ENCODE results near the gene DNAH11. TPM values are rescaled to one million over a fixed set of nuclear protein-coding genes. Genes with fewer than 3 reads are reported as not detected.
"Not testable (repeated sequence)": the region's sequence is repeated elsewhere in the genome, so short reads cannot be mapped to it uniquely, and the experiment has no call there.

DNAH11 gene
- total and polyA plus RNA-seq, 2 of the 4 experiments (the other 2 are of a cell fraction), result not detected

- Histone ChIP-seq H2BK20ac (ENCODE audit: low read depth, low read length) (no peak overlapping the region), H2BK120ac (ENCODE audit: low read depth, low read length) (no peak overlapping the region), H3K9me1 (ENCODE audit: insufficient read depth, low read length) (no peaks in the 10 kb centered on the region), H3K27me3 (ENCODE audit: control insufficient read depth, insufficient read depth, low read length) (no peaks in the 10 kb centered on the region), H2BK5ac (ENCODE audit: low read depth, low read length, poor library complexity, severe bottlenecking) (no peak overlapping the region), H3K18ac (ENCODE audit: low read depth, low read length) (no peak overlapping the region), H3K79me1 (ENCODE audit: low read depth in 1 of 2, low read length in 2 of 2) (no peaks in the 10 kb centered on the region), H3K4me1 (ENCODE audit: control insufficient read depth, insufficient read depth, low read length) (no peaks in the 10 kb centered on the region), H3K36me3 (ENCODE audit: control insufficient read depth, insufficient read depth, low read length) (no peaks in the 10 kb centered on the region), H3K4me3 (ENCODE audit: insufficient read depth, low read depth, low read length) (no peak overlapping the region), H3K56ac (ENCODE audit: extremely low read depth, insufficient read depth, low read length) (no peak overlapping the region), H3K14ac (replicated peaks; ENCODE audit: low read depth, low read length) (no peak overlapping the region), H3K4ac (ENCODE audit: low read depth, low read length) (no peak overlapping the region), H3K9me3 (ENCODE audit: control insufficient read depth, insufficient read depth, low read length) (no peaks in the 10 kb centered on the region), H2BK15ac (ENCODE audit: low read depth, low read length) (no peak overlapping the region), H4K91ac (ENCODE audit: insufficient read depth, low read depth, low read length) (no peak overlapping the region), H3K23ac (ENCODE audit: low read depth, low read length) (no peak overlapping the region), H2AK9ac (replicated peaks; ENCODE audit: low read depth, low read length, poor library complexity) (no peak overlapping the region), H3K4me2 (ENCODE audit: low read depth, low read length) (no peak overlapping the region), H2AFZ (replicated peaks; ENCODE audit: low read length, poor library complexity) (no peak overlapping the region), H4K5ac (ENCODE audit: low read depth, low read length) (no peak overlapping the region), H4K20me1 (ENCODE audit: insufficient read depth, low read length) (no peaks in the 10 kb centered on the region), H2AK5ac (ENCODE audit: low read depth, low read length) (no peak overlapping the region), H4K8ac (ENCODE audit: low read depth in 2 of 2, low read length in 2 of 2) (no peak overlapping the region), H3K9ac (ENCODE audit: low read depth, low read length) (no peak overlapping the region), H3K27ac (ENCODE audit: insufficient read depth, low read length) (no peak overlapping the region)
- POLR2A ChIA-PET (ENCODE audit: unreplicated experiment), result no interaction called here
- dilution Hi-C loops (cut with HindIII; ENCODE audit: low sequenced_read_pairs, unreplicated experiment) (no loop called here), intact Hi-C loops (cut with micrococcal nuclease) (no loop called here), in situ Hi-C loops (cut with MboI; ENCODE audit: low sequenced_read_pairs) (no loop called here)
- ATAC-seq (ENCODE audit: low read depth) (no peak), DNase-seq (no peak)
- CTCF ChIA-PET, result no interaction called here
- no peak for TF ChIP-seq SMC3 (IDR thresholded peaks at IDR 0.05; ENCODE audit: low read depth, low read length)
- 60% methylated on average over 1 of the region's 3 CpGs; no CpG with 5 or more reads in 1 of the 2 experiments for WGBS, 2 experiments (ENCODE audit: extremely low coverage in 2 of 2, insufficient read length in 1 of 2)
- no TSS peak for BruUV-seq (replicated peaks)
Measured at GRCh38 chr7:21526448-21526847, 16.4 kb upstream of the DNAH11 start.

GRCh38 chr7:21532485-21532884, 10.4 kb upstream of the DNAH11 start:
- BruUV-seq (replicated peaks); H3K9me1 ChIP-seq (ENCODE audit: insufficient read depth, low read length); in situ Hi-C loops (cut with MboI; ENCODE audit: low sequenced_read_pairs); H3K9me3 ChIP-seq (ENCODE audit: control insufficient read depth, insufficient read depth, low read length); H2BK120ac ChIP-seq (ENCODE audit: low read depth, low read length); H4K8ac ChIP-seq (ENCODE audit: low read depth in 2 of 2, low read length in 2 of 2); H4K91ac ChIP-seq (ENCODE audit: insufficient read depth, low read depth, low read length); H3K27me3 ChIP-seq (ENCODE audit: control insufficient read depth, insufficient read depth, low read length); H4K5ac ChIP-seq (ENCODE audit: low read depth, low read length); POLR2A ChIA-PET (ENCODE audit: unreplicated experiment); CTCF ChIA-PET; H4K20me1 ChIP-seq (ENCODE audit: insufficient read depth, low read length); DNase-seq; H2BK5ac ChIP-seq (ENCODE audit: low read depth, low read length, poor library complexity, severe bottlenecking); H2BK15ac ChIP-seq (ENCODE audit: low read depth, low read length); intact Hi-C loops (cut with micrococcal nuclease); H3K36me3 ChIP-seq (ENCODE audit: control insufficient read depth, insufficient read depth, low read length); H3K27ac ChIP-seq (ENCODE audit: insufficient read depth, low read length); H3K14ac ChIP-seq (replicated peaks; ENCODE audit: low read depth, low read length); H2AFZ ChIP-seq (replicated peaks; ENCODE audit: low read length, poor library complexity); dilution Hi-C loops (cut with HindIII; ENCODE audit: low sequenced_read_pairs, unreplicated experiment); H3K4me2 ChIP-seq (ENCODE audit: low read depth, low read length); H3K23ac ChIP-seq (ENCODE audit: low read depth, low read length); H2AK9ac ChIP-seq (replicated peaks; ENCODE audit: low read depth, low read length, poor library complexity); H3K18ac ChIP-seq (ENCODE audit: low read depth, low read length); H2AK5ac ChIP-seq (ENCODE audit: low read depth, low read length); H3K56ac ChIP-seq (ENCODE audit: extremely low read depth, insufficient read depth, low read length); ATAC-seq (ENCODE audit: low read depth); H3K79me1 ChIP-seq (ENCODE audit: low read depth in 1 of 2, low read length in 2 of 2); H2BK20ac ChIP-seq (ENCODE audit: low read depth, low read length); H3K4me1 ChIP-seq (ENCODE audit: control insufficient read depth, insufficient read depth, low read length); H3K4me3 ChIP-seq (ENCODE audit: insufficient read depth, low read depth, low read length); H3K4ac ChIP-seq (ENCODE audit: low read depth, low read length); H3K9ac ChIP-seq (ENCODE audit: low read depth, low read length): not testable (repeated sequence)
- no CpG with 5 or more reads among the region's 1 CpG for WGBS, 2 experiments (ENCODE audit: extremely low coverage in 2 of 2, insufficient read length in 1 of 2)

Measured in IMR-90 (cell line).